SJSA1 (cell line): ENCODE measurements around the gene RHBDF2. TPM values are rescaled to one million over a fixed set of nuclear protein-coding genes. Genes with fewer than 3 reads are reported as not detected.

Source experiments
- DNase-seq, 2 experiments: peaks; one replicate each; pipeline ENCODE4 v3.0.0-alpha.2; 2015 to 2020; ENCODE audit warnings: low spot score in 2 of 2, low read depth in 1 of 2
- H3K27ac ChIP-seq: fragments of 250-450 bp; sonication (Bioruptor Pico); 2 replicates; pipeline ENCODE4 v1.5.1; 2020; ENCODE audit warnings: mild to moderate bottlenecking, moderate library complexity
- H3K27me3 ChIP-seq: fragments of 250-450 bp; sonication (Bioruptor Pico); replicated peaks from 2 replicates; pipeline ENCODE4 v1.5.1; 2020; ENCODE audit warnings: mild to moderate bottlenecking, moderate library complexity
- H3K36me3 ChIP-seq: fragments of 250-450 bp; sonication (Bioruptor Pico); 2 replicates; pipeline ENCODE4 v1.5.1; 2020; ENCODE audit warnings: mild to moderate bottlenecking
- H3K4me1 ChIP-seq: fragments of 250-450 bp; sonication (Bioruptor Pico); replicated peaks from 2 replicates; pipeline ENCODE4 v1.6.1; 2021; ENCODE audit warnings: mild to moderate bottlenecking
- H3K4me3 ChIP-seq: fragments of 250-450 bp; sonication (Bioruptor Pico); 2 replicates; pipeline ENCODE4 v1.5.1; 2020; ENCODE audit warnings: mild to moderate bottlenecking
- H3K9me3 ChIP-seq: fragments of 250-450 bp; sonication (Bioruptor Pico); replicated peaks from 2 replicates; pipeline ENCODE4 v1.5.1; 2020; ENCODE audit warnings: mild to moderate bottlenecking
- total RNA-seq: library from RNA; depleted of rRNA; stranded (reverse); fragments of >200 nt; shearing (Covaris generic); gene quantifications from 2 replicates; pipeline ENCODE4 v1.2.3, GENCODE V29; 2014; rRNA removed

The RHBDF2 gene
- total RNA-seq, result 5.8 and 9.2 TPM in 2 replicates

DNA sequence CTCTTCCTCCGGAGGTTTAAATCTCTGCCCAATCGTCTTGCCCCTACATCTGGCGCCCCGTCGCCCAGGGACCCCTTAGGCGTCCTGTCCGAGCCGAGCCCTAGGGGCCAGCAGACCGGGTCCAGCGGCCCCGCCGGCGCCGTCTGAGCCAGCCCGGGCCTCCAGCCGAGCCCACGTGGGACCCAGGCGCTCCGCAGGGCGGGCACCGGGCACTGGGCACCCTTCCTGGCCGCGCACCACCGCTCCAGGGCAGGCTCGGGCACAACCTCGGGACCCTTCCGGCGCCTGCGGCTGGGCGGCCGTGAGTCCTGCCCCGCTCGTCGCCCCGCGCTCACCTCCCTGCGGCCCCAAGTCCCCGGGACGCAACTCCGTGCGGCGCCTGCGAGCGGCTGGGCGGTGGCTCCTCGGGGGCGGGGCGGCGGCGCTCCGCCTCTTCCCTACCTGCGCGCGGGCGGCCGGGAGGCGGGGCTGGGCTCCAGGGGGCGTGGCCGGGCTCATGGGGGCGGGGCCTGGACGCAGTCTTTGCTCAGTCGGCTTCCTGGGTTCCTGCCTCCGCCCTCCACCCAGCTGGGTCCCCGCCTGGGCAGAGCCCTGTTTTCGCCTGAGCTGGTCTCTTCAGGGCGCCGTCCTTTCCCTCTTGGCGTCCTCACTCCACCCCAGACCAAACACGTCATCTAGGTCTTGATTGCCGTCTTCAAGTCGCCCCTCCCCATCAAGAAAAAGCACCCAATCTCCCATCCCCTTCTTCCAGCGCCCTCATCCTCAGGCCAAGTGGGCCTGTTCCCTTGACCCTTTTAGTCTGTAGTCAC is at the start of gene RHBDF2:
RHBDF2 (minus strand) TSS at position 406 of the 809 bp plus-strand sequence. CDS start 19,899 bp downstream, outside the sequence.
- H3K4me3 ChIP-seq, result peak within 1 kb of the TSS; percentile 57
- H3K36me3 ChIP-seq, result no peaks in the 10 kb centered on the region
- H3K4me1 ChIP-seq, result peaks cover 49% of the 10 kb centered on the region
- H3K27me3 ChIP-seq, result no peaks in the 10 kb centered on the region
- DNase-seq, result peak; percentile 82 to 91
- 0 out of 2 replicates have a peak within 1 kb of the TSS, but pooled peaks have one; percentile 5 for H3K27ac ChIP-seq
- H3K9me3 ChIP-seq, result no peaks in the 10 kb centered on the region

DNA sequence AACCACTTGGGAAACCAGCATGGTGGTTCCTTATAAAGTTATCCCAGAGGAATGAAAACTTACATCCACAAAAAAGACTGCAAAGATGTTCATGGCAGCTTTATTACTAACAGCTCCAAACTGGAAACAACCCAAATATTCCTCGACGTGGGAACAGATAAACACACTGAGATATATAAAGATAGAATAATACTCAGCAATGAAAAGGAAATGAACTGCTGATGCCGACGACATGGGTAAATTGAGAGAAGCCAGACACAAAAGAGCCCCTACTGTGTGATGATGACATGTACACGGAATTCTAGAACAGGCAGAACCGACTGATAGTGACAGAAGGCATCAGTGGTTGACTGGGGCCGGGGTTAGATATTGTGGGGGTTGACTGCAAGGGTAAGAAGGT is 48.3 kb upstream of the RHBDF2 start:
- Histone ChIP-seq H3K9me3 (no peaks in the 10 kb centered on the region), H3K27me3 (no peaks in the 10 kb centered on the region), H3K4me1 (peaks cover 25% of the 10 kb centered on the region), H3K27ac (no peak overlapping the region), H3K36me3 (no peaks in the 10 kb centered on the region), H3K4me3 (no peak overlapping the region)
- no peak for DNase-seq

DNA sequence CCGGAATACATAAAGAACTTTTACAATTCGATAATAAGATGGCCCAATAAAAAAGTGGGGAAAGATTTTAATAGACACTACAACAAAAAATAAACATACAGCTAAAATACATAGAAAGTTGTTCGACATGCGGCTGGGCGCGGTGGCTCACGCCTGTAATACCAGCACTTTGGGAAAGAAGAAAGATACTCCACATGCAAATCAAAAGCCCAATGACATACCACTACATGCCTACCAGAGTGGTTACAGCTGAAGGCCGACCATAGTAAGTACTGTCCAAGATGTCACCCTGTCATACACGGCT is 47.9 kb upstream of the RHBDF2 start:
- DNase-seq, result no peak
- Histone ChIP-seq H3K4me1 (peaks cover 25% of the 10 kb centered on the region), H3K9me3 (no peaks in the 10 kb centered on the region), H3K36me3 (no peaks in the 10 kb centered on the region), H3K4me3 (no peak overlapping the region), H3K27ac (no peak overlapping the region), H3K27me3 (no peaks in the 10 kb centered on the region)

DNA sequence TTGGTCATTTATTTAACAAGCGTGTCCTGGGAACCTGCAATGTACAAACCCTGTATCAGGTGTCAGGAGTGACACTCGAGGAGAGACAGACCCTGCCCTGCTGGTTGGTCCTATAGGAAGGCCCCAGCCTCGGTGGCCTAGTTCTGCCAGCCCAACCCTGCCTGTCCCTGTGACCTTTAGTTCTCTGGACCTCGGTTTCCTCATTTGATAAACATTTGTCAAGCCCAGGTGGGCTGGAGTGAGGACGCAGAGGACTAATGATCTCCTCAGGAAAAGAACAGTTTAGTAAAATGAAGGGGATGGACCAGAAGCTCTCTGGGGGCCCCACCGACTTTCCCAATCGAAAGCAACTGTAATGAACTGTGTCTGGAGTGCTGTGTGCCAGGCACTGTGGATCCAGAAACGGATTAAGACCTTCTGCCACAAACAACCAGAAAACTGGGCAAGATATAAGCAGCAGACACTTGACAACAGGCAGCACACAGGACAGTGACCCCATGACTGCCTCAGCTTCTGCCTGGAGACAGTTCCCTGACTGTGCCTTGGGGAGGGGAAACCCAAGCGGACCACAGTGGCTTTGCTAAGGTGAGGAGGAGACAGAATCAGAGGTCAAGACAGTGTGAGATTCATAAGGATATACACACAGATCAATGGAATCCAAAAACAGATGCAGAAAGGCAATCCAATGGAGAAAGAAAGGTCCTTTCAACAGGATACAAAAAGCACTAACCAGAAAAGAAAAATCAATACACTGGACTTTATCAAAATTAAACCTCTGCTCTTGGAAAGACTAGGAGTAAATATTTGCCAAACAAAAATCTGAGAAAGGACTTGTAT is 47.4 kb upstream of the RHBDF2 start:
- Histone ChIP-seq H3K4me1 (peaks cover 25% of the 10 kb centered on the region), H3K4me3 (no peak overlapping the region), H3K9me3 (no peaks in the 10 kb centered on the region), H3K27ac (no peak overlapping the region), H3K27me3 (no peaks in the 10 kb centered on the region), H3K36me3 (no peaks in the 10 kb centered on the region)
- DNase-seq, result no peak

DNA sequence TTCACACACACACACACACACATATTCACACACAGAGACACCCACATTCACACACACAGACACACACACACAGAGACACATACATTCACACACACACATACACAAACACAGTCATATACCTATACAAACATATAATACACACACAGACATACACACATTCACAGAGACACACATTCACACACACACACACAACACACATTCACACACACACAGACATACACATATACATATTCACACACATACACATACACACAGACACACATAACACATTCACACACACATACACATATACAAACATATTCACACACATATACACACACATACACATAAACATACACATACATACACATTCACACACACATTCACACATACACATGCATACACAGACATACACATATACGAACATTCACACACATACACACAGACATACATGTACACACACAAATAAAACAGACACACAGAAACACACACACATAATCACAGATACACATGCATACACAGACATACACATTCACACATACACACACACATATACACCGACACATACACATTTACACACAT is 46.5 kb upstream of the RHBDF2 start:
- H3K27ac ChIP-seq, result no peak overlapping the region
- no peak for DNase-seq
- H3K4me1 ChIP-seq, result peaks cover 25% of the 10 kb centered on the region
- no peaks in the 10 kb centered on the region for H3K36me3 ChIP-seq
- H3K27me3 ChIP-seq, result no peaks in the 10 kb centered on the region
- no peak overlapping the region for H3K4me3 ChIP-seq
- no peaks in the 10 kb centered on the region for H3K9me3 ChIP-seq

DNA sequence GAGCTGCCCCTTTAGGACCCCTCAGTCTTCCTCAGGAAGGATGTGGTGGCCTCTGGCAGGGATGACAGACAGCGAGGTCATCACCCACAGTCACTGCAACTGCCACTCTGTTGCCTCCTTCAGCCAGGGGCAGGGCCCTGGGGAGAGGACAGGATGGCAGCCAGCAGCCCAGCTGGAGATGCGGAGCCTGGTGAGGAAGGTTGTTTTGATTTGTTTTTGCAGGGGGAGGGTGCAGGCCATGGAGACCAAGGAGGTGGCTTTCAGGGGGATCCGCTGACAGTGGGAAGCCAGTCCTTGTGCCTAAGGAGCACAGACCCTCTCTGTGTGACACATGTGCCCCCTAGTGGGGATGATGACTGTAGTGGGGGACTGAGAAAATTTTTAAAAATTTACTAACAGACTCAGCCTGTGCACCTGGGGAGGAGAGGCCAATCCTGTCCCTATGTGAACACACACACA is 46.0 kb upstream of the RHBDF2 start:
- no peaks in the 10 kb centered on the region for H3K27me3 ChIP-seq
- H3K4me1 ChIP-seq, result peaks cover 25% of the 10 kb centered on the region
- no peaks in the 10 kb centered on the region for H3K9me3 ChIP-seq
- H3K27ac ChIP-seq, result peak overlapping the region; percentile 55
- peak; percentile 89 to 93 for DNase-seq
- H3K36me3 ChIP-seq, result no peaks in the 10 kb centered on the region
- no peak overlapping the region for H3K4me3 ChIP-seq

DNA sequence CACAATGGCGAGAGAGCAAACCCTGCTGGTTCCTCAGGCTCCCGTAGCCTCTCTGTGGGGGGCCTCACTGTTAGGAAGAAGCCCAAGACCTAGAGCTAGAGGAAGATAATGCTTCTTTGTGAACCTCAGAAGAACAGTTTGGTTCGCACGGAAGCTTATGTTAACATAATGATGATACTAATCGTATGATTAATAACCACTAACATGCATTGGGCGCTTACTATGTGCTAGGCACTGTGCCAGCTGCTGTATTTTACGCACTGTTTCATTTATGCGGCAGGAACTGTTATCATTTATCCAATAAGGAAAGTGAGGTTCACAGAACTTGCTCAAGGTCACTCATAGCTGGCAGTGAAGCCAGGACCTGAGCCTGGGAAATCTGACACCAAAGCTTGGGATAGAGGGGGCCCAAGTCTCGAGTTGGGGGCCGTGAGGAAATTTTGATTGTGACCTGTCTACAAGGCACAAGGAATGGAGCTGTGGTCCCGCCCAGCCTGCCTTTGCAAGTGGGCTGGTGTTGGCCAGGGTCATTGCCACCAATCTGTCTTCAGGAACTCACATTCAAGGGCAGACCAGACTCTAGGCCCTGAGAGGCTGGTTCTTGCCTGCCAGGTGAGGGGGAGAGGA is 45.4 kb upstream of the RHBDF2 start:
- H3K9me3 ChIP-seq, result no peaks in the 10 kb centered on the region
- no peak overlapping the region for H3K4me3 ChIP-seq
- no peaks in the 10 kb centered on the region for H3K36me3 ChIP-seq
- H3K27me3 ChIP-seq, result no peaks in the 10 kb centered on the region
- H3K27ac ChIP-seq, result peak overlapping the region; percentile 55
- peak; percentile 81 to 88 for DNase-seq
- H3K4me1 ChIP-seq, result peaks cover 25% of the 10 kb centered on the region

DNA sequence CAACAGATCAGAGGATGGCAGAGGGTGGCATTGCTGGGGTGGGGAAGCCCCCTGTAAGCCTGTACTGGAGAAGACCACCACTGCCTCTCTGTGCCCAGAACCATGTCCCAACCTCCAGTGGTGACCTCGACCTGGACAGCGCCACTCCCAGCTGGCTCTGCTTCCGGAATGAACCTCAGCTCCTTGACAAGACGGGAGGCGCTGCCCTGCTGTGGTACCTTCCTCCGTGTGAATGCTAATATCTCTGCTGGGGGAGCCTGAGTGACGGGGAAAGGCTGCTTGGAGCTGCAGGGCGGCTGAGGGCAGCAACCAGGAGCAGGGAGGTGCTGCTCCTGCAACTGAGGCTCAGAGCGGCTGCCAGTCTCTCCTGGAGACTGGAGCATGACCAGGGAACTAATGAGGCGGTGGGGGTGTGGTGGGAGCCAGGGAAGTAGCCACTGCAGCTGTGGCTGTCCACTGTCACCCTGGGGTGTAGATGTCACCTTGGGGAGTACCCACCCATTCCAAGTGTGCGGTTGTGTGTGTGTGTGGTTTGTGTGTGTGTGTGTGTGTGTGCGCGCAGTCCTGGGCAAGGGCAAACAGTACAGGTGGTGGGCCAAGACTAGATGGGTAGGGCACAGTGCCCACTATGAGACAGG is 44.8 kb upstream of the RHBDF2 start:
- Histone ChIP-seq H3K27ac (peak overlapping the region; percentile 55), H3K36me3 (no peaks in the 10 kb centered on the region), H3K4me3 (no peak overlapping the region), H3K4me1 (peaks cover 29% of the 10 kb centered on the region), H3K9me3 (no peaks in the 10 kb centered on the region), H3K27me3 (no peaks in the 10 kb centered on the region)
- DNase-seq, result peak in 1 of 2 experiments; percentile 44

DNA sequence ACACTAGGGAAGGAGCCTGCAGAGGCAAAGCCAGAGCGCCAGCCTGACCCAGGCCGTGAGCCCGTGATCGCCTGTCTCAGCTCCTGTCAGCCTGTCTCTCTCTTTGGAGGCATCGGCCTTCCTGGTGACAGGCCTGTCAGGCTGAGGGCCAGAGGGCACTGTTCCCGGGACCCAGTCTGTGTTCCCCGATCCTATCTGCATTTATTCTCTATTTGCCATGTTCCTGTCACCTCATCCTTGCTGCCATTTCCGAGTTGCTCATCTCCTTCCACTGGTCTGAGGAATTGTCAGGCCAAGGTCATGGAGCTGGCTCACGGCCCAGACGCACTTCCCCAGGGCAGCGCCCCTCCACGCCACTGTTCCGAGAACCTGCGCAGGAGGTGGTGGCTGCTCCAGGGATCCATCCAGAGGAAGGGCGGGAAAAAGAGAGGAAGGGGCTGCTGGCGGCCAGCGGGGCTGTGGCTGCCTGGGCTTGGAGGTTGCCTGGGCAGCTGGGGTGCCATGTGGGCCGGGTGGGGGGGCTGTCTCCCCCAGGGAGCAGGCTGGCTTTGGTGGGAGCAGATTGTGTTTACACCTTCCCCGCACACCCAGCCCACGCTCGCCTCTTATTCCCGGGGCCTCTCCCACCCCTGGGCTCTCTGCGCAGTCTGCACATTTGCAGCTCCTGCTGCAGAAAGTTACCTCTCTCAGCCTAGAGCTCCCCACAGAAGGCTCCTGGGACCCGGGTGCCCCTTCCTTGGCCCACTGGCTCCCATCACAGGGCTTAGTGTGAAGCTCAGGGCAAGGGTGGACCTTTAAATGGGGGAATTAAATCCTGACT is 43.5 kb upstream of the RHBDF2 start:
- H3K27ac ChIP-seq, result no peak overlapping the region
- DNase-seq, result no peak
- no peaks in the 10 kb centered on the region for H3K36me3 ChIP-seq
- H3K9me3 ChIP-seq, result no peaks in the 10 kb centered on the region
- peaks cover 38% of the 10 kb centered on the region for H3K4me1 ChIP-seq
- H3K27me3 ChIP-seq, result no peaks in the 10 kb centered on the region
- no peak overlapping the region for H3K4me3 ChIP-seq

DNA sequence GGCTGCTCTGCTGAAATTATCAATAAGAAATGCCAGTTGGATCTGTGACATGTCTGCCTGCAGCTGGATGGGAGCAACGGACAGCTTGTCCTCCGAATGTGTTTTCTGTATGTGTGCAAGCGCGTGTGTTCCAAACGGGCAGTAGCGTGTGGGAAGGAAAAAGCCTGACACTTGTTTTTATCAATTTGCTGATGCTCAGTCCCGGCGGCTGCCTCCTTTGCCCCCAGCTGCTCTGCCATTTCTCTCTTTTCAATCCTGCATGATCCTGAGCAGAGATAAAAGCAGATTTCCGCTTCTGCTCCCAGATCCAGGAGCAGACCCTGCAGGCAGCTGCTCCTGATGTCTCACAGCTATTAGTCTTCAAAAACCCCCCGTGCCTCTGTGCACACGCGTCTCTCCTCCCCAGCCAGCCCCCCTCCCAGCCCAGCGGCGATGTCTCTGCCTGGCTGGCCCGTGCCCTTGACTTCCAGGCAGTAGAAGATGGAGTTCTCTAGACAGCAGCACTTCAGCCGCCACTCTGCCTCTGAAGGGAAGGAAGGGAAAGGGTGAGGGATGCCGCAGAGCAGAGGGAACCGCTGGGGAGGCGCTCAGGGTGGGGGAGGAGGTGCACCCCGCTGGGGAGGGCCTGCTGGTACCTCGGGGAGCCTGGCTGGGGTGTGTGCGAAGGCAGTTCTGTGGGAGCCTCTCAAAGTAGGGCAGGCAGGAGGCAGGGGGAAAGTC is 42.8 kb upstream of the RHBDF2 start:
- peaks cover 38% of the 10 kb centered on the region for H3K4me1 ChIP-seq
- H3K9me3 ChIP-seq, result no peaks in the 10 kb centered on the region
- no peak overlapping the region for H3K4me3 ChIP-seq
- H3K36me3 ChIP-seq, result no peaks in the 10 kb centered on the region
- no peak for DNase-seq
- no peak overlapping the region for H3K27ac ChIP-seq
- H3K27me3 ChIP-seq, result no peaks in the 10 kb centered on the region

DNA sequence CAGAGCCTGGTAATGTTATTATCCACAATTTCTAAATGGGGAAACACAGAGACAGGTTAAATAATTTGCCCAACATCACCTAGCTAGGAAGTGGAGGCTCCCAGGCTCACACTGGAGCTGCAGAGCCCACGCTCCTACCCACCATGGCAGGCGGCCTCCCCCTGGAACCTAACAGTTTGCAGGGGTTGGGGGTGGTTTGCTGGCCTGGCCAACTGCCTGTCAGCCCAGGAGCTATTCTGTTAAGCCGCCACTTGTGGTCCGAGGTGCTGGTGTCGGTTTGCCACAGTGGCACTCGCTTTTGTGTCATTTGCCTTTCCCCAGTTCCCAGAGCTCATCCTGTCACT is 42.2 kb upstream of the RHBDF2 start:
- Histone ChIP-seq H3K36me3 (no peaks in the 10 kb centered on the region), H3K9me3 (no peaks in the 10 kb centered on the region), H3K4me1 (peaks cover 38% of the 10 kb centered on the region), H3K27me3 (peaks cover under 1% of the 10 kb centered on the region; the same call in 1 of the 2 replicates), H3K27ac (no peak overlapping the region), H3K4me3 (no peak overlapping the region)
- DNase-seq, result no peak

DNA sequence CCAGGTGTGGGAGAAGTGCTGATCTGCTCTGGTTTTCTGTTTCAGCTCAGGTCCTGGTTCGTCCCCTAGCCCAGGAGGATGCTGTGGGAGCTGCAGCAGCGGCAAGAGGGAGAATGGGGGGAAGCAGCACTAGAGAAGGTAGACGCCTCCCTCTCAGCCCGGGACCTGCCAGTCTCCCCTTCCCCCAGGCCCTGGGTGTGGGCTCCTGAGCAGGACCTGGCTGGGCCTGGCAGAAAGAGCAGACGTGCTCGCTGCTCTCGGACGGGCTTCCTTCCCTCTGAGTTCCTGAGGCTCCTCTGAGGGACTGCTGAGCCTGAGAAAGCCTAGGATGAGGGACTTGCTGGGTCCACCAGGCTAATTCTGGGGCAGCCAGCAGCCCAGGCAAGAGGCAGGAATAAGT is 41.8 kb upstream of the RHBDF2 start:
- Histone ChIP-seq H3K4me1 (peaks cover 42% of the 10 kb centered on the region), H3K4me3 (no peak overlapping the region), H3K9me3 (peaks cover 2% of the 10 kb centered on the region; the same call in 1 of the 2 replicates), H3K27ac (no peak overlapping the region), H3K36me3 (no peaks in the 10 kb centered on the region), H3K27me3 (peaks cover 6% of the 10 kb centered on the region)
- no peak for DNase-seq
